GM21360 (cell line): ENCODE measurements around the gene ANKS1A.
"Not testable (repeated sequence)": the region's sequence is repeated elsewhere in the genome, so short reads cannot be mapped to it uniquely, and the experiment has no call there.

Source experiments
- ATAC-seq: cut with Tn5 transposase; IDR thresholded peaks from one replicate; pipeline ENCODE4 v1.9.1; 2021; ENCODE audit warnings: mild to moderate bottlenecking, moderate library complexity; ENCODE audit not compliant: unreplicated experiment

The ANKS1A gene

GRCh38 chr6:34917626-34918285 is 28.7 kb downstream of the ANKS1A start:
- ATAC-seq = no peak

DNA sequence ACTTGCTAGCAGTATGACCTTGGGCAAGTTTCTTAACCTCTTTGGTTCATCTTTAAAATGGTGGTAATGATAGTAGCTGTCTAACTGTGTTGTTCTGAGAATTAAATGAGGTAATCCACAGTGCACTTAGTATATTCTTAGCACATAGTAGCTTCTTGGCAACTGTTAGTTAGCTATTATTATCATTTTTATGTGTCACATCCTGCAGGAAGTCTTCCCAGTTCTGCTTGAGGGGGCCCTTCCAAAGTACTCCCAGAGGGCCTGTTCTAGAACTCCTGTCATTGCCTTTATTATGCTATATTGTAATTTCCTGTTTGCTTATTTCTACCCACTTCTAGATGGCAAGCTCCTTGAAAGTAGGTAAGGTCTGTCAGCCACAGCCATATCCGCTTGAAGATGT is 30.6 kb downstream of the ANKS1A start:
- no peak for ATAC-seq

- ATAC-seq = no peak
Observed at GRCh38 chr6:34920097-34920496, 31.0 kb downstream of the ANKS1A start.

- no peak for ATAC-seq
Observed at GRCh38 chr6:34922177-34922663, 33.2 kb downstream of the ANKS1A start.

DNA sequence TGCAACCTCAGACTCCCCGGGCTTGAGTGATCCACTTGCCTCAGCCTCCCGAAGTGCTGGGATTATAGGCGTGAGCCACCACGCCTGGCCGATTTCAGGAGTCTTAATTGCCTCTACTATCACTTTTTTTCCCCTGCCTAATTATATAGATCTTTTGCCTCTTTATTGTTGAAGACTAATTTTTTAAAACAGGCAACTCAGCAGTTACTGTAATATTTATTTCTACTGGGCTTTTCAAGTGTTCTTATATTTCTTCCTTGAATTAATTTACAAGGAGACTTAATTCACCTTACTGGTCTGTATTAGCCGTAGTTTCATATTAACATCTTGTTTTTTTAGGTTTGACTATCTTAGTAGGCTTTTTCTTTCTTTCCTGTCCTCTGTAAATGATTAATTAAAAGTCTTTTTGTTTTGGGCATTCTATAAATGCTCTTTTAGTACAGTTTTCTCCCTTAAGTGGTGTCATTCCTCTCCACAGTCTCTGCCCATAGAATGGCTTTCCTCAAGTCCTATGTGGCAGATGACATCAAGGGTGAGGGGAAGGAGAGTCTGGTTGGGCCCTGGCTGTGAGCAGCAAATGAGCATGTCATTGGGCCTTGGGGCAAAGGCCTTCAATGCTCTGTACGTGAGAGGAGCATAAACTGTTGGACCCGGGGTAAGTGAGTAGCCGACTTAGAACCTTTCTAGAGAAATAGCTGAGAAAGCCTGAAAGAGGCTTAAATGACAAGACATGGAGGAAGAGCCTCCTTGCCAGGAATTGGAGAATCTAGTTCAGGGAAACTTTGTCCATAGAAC is 36.0 kb downstream of the ANKS1A start:
- ATAC-seq = no peak

DNA sequence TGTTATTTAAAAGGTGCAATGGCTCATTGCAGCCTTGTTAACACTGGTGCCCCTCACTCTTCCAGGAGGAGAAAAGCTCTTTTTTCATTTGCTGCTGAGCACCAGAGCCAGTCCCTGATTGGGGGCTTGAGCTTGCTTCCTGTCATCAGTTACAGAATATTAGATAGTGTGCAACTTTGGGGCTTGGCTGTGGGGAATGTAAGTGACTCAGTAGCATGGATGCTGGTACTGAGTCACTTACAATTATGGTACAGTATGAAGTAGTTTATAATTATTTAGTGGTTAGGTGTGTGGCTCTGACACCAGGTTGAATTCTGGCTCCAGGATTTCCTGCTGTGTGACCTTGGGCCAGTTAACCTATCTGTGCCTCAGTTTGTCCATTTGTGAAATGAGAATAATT is 37.6 kb downstream of the ANKS1A start:
- ATAC-seq = no peak

DNA sequence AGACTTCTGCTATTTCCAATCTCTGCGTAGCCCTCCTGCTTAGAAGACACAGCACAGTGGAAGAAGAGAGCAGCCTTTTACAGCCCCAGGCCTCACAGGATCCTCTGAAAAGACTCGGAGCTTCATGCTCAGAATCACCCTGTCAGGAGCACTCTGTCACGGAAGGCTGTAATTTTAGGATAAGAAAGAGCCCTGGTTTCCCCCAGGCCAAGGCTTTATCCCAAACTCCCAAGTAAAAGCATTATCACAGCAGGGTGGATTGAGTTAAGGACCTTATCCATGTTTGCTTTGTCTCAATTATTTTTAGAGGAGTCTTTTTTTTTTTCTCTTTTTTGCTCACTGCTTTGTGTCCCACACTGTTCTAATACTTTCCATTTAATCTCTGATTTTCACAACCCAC is 39.2 kb downstream of the ANKS1A start:
- no peak for ATAC-seq

- ATAC-seq = no peak
Observed at GRCh38 chr6:34928695-34929094, 39.6 kb downstream of the ANKS1A start.

DNA sequence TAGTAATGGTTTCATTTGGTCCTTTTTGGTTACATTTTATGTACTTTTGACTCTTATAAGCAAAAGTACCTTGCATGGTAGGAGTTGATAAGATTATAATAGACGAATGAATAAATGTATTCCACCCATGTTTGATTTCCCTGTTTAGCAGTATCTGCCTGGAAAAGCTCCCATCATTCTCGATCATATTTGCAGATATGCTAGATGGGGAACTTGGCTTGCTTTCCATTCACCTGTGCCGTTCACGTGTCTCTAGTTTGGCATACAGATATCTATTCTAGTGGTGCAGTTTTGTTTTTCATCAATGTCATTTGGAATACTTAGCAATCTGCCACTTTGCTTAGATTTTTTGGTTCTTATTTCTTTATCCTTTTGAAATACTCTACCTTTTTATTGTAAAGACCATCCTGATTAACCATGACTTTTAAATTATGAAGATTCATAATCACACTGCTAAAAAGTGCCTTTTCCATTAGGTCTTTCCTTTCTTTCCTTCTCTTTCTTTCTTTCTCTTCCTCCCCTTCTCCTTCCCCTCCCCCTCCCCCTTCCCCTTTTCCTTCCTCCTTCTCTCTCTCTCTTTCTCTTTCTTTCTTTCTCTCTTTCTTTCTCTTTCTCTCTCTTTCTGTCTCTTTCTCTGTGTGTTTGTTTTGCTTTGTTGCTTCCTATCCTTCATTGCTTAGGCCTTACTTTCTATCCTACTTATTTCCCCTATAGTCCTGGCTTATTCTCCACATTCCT is 40.4 kb downstream of the ANKS1A start:
- ATAC-seq = no peak

GRCh38 chr6:34930221-34930620 is 41.2 kb downstream of the ANKS1A start:
- ATAC-seq = no peak

- ATAC-seq = not testable (repeated sequence)
Observed at GRCh38 chr6:34932202-34932601, 43.1 kb downstream of the ANKS1A start.

DNA sequence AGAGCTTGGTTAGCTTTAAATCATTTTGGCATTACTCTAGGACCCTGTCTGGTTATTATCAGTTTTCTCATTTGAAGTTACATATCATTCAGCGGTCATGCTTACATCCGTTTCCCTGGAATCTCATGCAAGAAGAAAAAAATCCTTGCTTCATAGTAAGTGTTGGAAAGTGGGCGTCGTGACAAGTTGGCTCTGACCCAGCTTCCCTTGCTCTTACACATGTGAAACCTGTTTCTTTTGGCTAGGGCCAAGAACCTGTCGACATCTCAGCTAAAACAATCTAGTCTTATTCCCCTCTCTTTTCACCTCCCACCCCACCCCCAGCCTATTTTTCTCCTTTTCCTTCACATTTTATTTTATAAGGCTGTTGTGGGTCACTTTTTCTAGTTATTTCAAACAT is 45.5 kb downstream of the ANKS1A start:
- no peak for ATAC-seq

- ATAC-seq = no peak
Observed at GRCh38 chr6:34938268-34938667, 49.2 kb downstream of the ANKS1A start.

DNA sequence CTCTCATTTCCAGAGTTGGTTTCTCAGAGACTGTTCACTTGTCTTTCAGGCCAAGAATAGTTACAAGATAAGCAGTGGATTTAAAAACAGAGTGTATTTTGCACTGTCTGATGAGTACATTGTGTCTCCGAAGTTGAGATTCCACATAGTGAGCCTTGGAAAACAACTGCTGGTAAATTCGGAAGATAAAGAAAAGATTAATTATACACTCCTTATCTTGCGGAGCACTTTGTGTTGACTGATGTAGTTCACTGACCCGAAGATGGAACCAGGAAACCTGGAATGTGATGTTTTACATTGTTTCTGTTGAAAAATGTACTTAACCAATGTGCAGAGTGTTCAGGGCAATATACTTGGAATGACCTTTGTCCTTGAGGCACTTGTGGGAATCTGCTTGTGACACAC is 51.0 kb downstream of the ANKS1A start:
- no peak for ATAC-seq

- no peak for ATAC-seq
Observed at GRCh38 chr6:34941421-34941820, 52.4 kb downstream of the ANKS1A start.

DNA sequence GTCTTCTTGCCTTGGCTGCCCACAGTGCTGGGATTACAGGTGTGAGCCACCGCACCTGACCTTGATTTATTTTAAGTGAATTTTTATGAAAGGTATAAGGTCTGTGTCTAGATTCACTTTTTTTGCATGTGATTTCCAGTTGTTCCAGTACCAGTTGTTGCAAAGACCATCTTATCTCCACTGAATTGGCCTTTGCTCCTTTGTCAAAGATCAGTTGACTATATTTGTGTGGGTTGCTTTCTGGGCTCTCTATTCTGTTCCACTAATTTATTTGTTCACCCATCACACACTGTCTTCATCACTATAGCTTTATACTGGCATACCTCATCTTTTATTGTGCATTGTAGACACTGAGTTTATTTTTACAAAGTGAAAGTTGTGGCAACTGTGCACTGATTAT is 56.3 kb downstream of the ANKS1A start:
- ATAC-seq = no peak

DNA sequence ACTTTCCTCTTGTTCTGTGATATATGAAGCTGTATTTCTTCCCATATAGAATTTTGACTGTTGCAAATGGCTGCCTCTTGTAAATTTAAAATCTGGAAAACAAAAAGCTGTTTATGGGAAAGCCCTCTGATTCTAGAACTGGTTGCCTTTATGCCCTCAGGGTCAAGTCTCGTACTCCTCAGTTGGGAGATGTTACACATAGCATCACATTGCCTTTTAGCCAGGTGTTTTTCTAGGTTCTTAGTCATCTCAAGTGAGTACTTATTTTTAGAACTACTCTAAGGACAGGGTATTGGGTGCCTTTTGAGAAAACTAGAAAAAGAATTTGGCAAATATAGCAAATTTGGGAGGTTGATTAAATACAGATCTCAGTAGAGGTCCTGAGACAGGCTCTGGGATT is 58.5 kb downstream of the ANKS1A start:
- no peak for ATAC-seq

GRCh38 chr6:34949636-34950035 is 60.6 kb downstream of the ANKS1A start:
- no peak for ATAC-seq

DNA sequence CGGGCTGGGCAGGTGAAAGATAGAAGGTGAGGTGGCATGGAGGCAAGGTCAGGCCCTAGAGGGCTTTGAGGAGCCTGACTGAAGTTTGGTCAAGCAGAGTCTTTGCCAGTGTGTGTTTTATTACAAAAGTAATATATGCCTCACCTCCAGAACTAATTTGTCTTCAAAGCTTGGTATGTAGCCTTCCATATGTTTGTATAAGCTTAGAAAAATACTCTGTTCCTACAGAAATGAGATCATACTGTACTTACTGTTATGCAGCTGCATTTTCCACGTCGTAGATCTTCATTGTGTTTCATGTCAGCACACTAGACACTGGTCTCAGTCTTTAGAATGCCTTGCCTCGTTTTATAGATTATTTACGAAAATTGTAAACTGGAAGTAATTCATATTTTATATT is 61.8 kb downstream of the ANKS1A start:
- no peak for ATAC-seq

- no peak for ATAC-seq
Observed at GRCh38 chr6:34951731-34952130, 62.7 kb downstream of the ANKS1A start.
